Measurements from ENCODE around the gene E2F6. TPM values are rescaled to one million over a fixed set of nuclear protein-coding genes. Genes with fewer than 3 reads are reported as not detected.

The E2F6 gene
- total and polyA plus RNA-seq, 2 of the 13 experiments (the other 11 are each of a cell fraction or from before 2014, with no cell fraction given), result 27.3 to 36.0 TPM

DNA sequence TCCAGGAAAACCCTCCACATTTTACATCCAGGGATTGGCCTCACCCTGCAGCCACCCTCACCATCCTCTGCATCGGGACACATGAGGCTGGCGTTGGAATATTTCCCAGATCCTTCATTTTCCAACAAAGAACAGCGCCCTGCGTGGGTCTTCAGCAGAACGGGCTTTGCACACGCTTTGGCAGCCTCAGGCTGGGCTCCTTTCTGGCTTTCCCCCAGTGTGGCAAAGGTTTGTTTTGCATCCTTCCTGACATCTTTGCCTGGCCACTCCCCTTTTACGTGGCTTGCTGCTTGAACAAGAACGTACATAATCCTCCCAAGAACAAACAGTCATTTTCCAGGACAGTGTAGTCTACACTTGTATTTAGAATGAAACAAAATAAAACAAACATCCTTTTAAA lies 42.3 kb upstream of the E2F6 start (continued):
- TF ChIP-seq USF2 (IDR thresholded peaks at IDR 0.05; ENCODE audit: low read depth, low read length) (no peak), USF2 (CRISPR knock-in tag; IDR thresholded peaks at IDR 0.05; ENCODE audit: borderline replicate concordance) (no peak), MYC (CRISPR knock-in tag; IDR thresholded peaks at IDR 0.05; ENCODE audit: borderline replicate concordance) (no peak), MED1 (CRISPR knock-in tag; IDR thresholded peaks at IDR 0.05) (0 out of 2 replicates have a peak, but pooled peaks have one; percentile 18), CEBPG (CRISPR knock-in tag; IDR thresholded peaks at IDR 0.05) (no peak), BRD4 (CRISPR knock-in tag; IDR thresholded peaks at IDR 0.05) (no peak), U2AF2 (IDR thresholded peaks at IDR 0.05; ENCODE audit: low read depth, low read length) (no peak), ZBTB38 (CRISPR knock-in tag; IDR thresholded peaks at IDR 0.05) (peak; percentile 67), TBP (CRISPR knock-in tag; IDR thresholded peaks at IDR 0.05) (no peak), ARID3A (IDR thresholded peaks at IDR 0.05; ENCODE audit: low read depth, low read length) (no peak), ZNF530 (CRISPR knock-in tag; IDR thresholded peaks at IDR 0.05; ENCODE audit: low read depth) (no peak), ZNF83 (CRISPR knock-in tag; IDR thresholded peaks at IDR 0.05; ENCODE audit: borderline replicate concordance) (no peak), CERS6 (CRISPR knock-in tag; IDR thresholded peaks at IDR 0.05) (no peak), MTA3 (CRISPR knock-in tag; IDR thresholded peaks at IDR 0.05) (no peak), KLF6 (CRISPR knock-in tag; IDR thresholded peaks at IDR 0.05) (no peak), BHLHE40 (IDR thresholded peaks at IDR 0.05; ENCODE audit: low read length) (no peak), POGZ (CRISPR knock-in tag; IDR thresholded peaks at IDR 0.05) (no peak), MXD3 (CRISPR knock-in tag; IDR thresholded peaks at IDR 0.05) (no peak), PHF21A (CRISPR knock-in tag; IDR thresholded peaks at IDR 0.05) (no peak), HDAC2 (CRISPR knock-in tag; IDR thresholded peaks at IDR 0.05) (no peak), ZNF616 (CRISPR knock-in tag; IDR thresholded peaks at IDR 0.05; ENCODE audit: low read depth) (no peak), BCL6 (CRISPR knock-in tag; IDR thresholded peaks at IDR 0.05) (no peak), SMAD3 (CRISPR knock-in tag; IDR thresholded peaks at IDR 0.05) (no peak), RXRB (CRISPR knock-in tag; IDR thresholded peaks at IDR 0.05; ENCODE audit: borderline replicate concordance) (no peak), NR2C2 (CRISPR knock-in tag; IDR thresholded peaks at IDR 0.05; ENCODE audit: borderline replicate concordance) (no peak)
- TF ChIP-seq, protein P1, sequence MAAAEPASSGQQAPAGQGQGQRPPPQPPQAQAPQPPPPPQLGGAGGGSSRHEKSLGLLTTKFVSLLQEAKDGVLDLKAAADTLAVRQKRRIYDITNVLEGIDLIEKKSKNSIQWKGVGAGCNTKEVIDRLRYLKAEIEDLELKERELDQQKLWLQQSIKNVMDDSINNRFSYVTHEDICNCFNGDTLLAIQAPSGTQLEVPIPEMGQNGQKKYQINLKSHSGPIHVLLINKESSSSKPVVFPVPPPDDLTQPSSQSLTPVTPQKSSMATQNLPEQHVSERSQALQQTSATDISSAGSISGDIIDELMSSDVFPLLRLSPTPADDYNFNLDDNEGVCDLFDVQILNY (CRISPR knock-in tag; conservative IDR thresholded peaks at IDR 0.05), result no peak

Measured in HepG2 (cell line).